HG03159 (cell line): ENCODE data around the gene TMC3.

ENCODE experiments used
- ATAC-seq: cut with Tn5 transposase; IDR thresholded peaks from one replicate; pipeline ENCODE4 v1.9.1; 2021; ENCODE audit warnings: mild to moderate bottlenecking, moderate library complexity; ENCODE audit not compliant: unreplicated experiment

The TMC3 gene

GRCh38 chr15:81282911-81283310 is 91.1 kb downstream of the TMC3 start:
- ATAC-seq = no peak

- no peak for ATAC-seq
Observed at GRCh38 chr15:81282606-81282895, 91.5 kb downstream of the TMC3 start.

DNA sequence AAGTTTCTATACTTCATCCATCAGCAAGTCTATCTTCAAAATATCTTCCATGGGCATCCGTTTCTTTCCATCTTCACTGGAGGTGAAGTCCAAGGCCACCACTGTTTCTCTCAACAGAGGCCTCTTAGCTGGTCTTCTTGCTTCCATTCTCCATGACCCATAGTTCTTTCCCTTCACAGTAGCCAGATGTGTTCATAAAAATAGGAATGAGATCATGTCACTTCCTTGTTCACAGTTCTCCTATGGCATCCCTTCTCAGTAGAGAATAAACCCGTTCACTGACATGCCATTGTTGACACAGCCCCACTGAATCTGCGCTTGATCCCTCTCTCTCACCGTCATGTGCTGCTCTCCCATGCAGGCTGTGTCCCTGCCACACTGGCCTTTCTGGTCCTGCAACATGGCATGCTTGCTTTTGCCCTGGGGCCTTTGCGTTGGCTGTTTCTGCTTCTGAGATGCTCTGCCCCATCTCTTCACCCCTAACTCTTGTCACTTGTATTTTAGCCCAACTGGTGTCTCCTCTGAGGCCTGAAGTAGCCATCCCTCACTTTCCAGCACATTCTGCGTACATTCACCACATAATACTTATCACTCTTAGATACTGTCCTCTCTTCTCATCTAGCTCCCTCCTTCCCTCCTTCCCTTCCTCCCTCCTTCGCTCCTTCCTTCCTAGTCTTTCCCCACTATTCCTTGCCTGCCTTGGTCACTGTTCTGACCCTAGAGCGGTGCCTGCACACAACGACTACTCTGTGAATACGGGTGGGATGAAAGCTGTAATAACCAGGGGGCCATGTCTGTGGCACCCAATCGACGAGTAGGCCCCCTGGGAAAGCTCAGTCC is 92.0 kb downstream of the TMC3 start:
- no peak for ATAC-seq

GRCh38 chr15:81281456-81281735 is 92.6 kb downstream of the TMC3 start:
- ATAC-seq = no peak
